Fibroblast of the aortic adventitia (primary cell): Measurements from ENCODE around the gene EMC8. TPM values are rescaled to one million over a fixed set of nuclear protein-coding genes. Genes with fewer than 3 reads are reported as not detected.

Source experiments
- DNase-seq: peaks from one replicate; pipeline ENCODE4 v3.0.0-alpha.2; 2010; ENCODE audit warnings: low read depth
- H3K4me3 ChIP-seq: 2 replicates; pipeline ENCODE4 v1.5.1; 2011; ENCODE audit warnings: low read depth, mild to moderate bottlenecking, control low read depth, low read length, moderate library complexity
- CTCF ChIP-seq: IDR thresholded peaks from 2 replicates; pipeline ENCODE4 v1.5.1; 2011; ENCODE audit warnings: mild to moderate bottlenecking, low read length, control low read depth, inconsistent platforms; ENCODE audit not compliant: insufficient read depth
- total RNA-seq: library from RNA; depleted of rRNA; stranded (reverse); fragments of >200 nt; gene quantifications from 2 replicates; pipeline ENCODE4 v1.2.3, GENCODE V29; 2012; ENCODE audit warnings: low replicate concordance

The EMC8 gene
- total RNA-seq, 1 donor: 23.8 TPM

- TF ChIP-seq CTCF: no peak
- H3K4me3 ChIP-seq: no peak overlapping the region
Observed at GRCh38 chr16:85751698-85752501, 47.4 kb downstream of the EMC8 start.

GRCh38 chr16:85750827-85751697, 48.3 kb downstream of the EMC8 start, which contains the start of gene C16orf74:
C16orf74 (minus strand) TSS chr16:85751096; CDS start chr16:85735217, 15,879 bp downstream.
- peak within 1 kb of the TSS; percentile 69 for H3K4me3 ChIP-seq
- peak; percentile 41 for DNase-seq
- no peak for TF ChIP-seq CTCF

More at GRCh38 chr16:85751698-85752501, 47.4 kb downstream of the EMC8 start:
- no peak for DNase-seq

DNA sequence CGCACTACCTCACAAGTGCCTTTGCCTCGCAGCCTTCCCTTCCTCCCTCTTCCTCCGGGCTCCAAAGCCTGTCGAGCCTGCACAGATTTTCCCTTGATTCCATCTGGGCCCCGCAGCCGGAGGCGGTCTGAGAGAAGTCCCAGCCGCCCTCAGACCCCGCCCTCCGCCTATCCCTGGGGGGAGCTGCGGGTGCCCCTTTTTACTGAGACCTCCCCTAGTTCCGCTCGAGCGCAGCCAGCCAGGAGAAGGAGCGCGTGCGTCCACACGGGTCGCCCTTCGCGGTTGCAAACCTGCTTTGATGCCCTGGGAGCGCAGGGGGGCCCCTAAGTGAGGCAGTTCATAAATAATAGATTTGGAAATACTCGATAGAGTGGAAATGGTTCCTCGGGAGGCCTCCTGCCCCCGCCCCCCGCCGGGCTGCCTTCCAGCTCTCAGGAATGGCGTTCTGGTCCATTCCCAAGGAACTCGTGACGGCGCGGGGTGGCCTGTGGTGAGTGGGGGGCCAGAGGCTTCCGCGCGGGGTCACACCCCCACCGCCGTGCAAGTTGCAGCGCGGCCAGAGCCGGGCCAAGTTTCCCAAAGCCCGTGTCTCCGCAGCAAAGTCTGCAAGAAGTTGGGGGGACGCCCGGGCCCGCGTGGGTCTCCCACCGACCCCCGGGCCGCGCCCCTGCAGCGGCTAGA, 49.1 kb downstream of the EMC8 start:
- DNase-seq: peak; percentile 47
- H3K4me3 ChIP-seq: peak overlapping the region; percentile 69
- peak; percentile 7 for TF ChIP-seq CTCF

DNA sequence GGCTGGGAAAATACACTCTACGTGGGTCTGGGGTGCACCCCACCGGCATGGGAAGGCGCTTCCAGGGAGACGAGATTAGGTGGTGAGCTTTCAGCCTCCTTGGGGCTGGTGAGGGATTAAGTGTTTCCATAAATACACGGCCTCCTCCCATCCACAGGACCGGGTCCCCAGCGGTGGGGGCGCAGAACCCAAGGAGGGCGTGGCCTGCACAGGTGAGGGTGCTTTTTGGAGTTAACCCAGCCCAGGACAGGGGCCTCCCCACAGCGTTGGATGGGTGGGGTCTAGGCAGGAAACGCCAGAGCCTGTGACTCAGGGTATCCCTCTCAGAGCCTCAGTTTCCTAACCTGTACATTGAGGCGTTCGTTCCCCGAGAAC, 49.6 kb downstream of the EMC8 start:
- peak overlapping the region; percentile 69 for H3K4me3 ChIP-seq
- no peak for TF ChIP-seq CTCF
- DNase-seq: no peak

- TF ChIP-seq CTCF: no peak
Observed at GRCh38 chr16:85746460-85747215, 52.7 kb downstream of the EMC8 start.

More at GRCh38 chr16:85746460-85747215, 52.7 kb downstream of the EMC8 start:
- no peak overlapping the region for H3K4me3 ChIP-seq
- peak; percentile 71 for DNase-seq
